ENCODE measurements around the gene NCBP3. TPM values are rescaled to one million over a fixed set of nuclear protein-coding genes. Genes with fewer than 3 reads are reported as not detected.
A peak's percentile ranks its signal among the peaks of the same experiment; 100 is the strongest.

NCBP3 gene
- total RNA-seq, 1 donor: 21.4 TPM

- Histone ChIP-seq H3K9me3 (ENCODE audit: low read depth, low read length) (no peaks in the 10 kb centered on the region), H3K27ac (ENCODE audit: low read depth, low read length) (no peak overlapping the region), H3K36me3 (ENCODE audit: insufficient read depth, low read length) (peaks cover 28% of the 10 kb centered on the region), H3K4me2 (ENCODE audit: insufficient read depth, low read length) (no peak overlapping the region), H2AFZ (ENCODE audit: low read length) (no peak overlapping the region), H3K4me3 (ENCODE audit: insufficient read depth, low read length) (no peak overlapping the region), H3K4me1 (ENCODE audit: insufficient read depth, low read length) (peaks cover 46% of the 10 kb centered on the region), H3K27me3 (ENCODE audit: insufficient read depth, low read length) (no peaks in the 10 kb centered on the region), H4K20me1 (ENCODE audit: insufficient read depth, low read length) (no peaks in the 10 kb centered on the region), H3K79me2 (ENCODE audit: insufficient read depth, low read length) (peaks cover 31% of the 10 kb centered on the region)
- no peak for TF ChIP-seq CTCF (IDR thresholded peaks at IDR 0.05; ENCODE audit: extremely low read depth, low read depth, low read length)
- no peak for DNase-seq (ENCODE audit: insufficient read length, low spot score, missing footprints)
Measured at GRCh38 chr17:3886776-3887175, 40.7 kb upstream of the NCBP3 start.

GRCh38 chr17:3885970-3886369 lies 39.9 kb upstream of the NCBP3 start:
- Histone ChIP-seq H3K4me2 (ENCODE audit: insufficient read depth, low read length) (no peak overlapping the region), H3K4me1 (ENCODE audit: insufficient read depth, low read length) (peaks cover 38% of the 10 kb centered on the region), H4K20me1 (ENCODE audit: insufficient read depth, low read length) (no peaks in the 10 kb centered on the region), H3K9me3 (ENCODE audit: low read depth, low read length) (no peaks in the 10 kb centered on the region), H3K27ac (ENCODE audit: low read depth, low read length) (peak overlapping the region; percentile 53), H3K36me3 (ENCODE audit: insufficient read depth, low read length) (peaks cover 28% of the 10 kb centered on the region), H3K27me3 (ENCODE audit: insufficient read depth, low read length) (no peaks in the 10 kb centered on the region), H3K79me2 (ENCODE audit: insufficient read depth, low read length) (peaks cover 31% of the 10 kb centered on the region), H2AFZ (ENCODE audit: low read length) (no peak overlapping the region), H3K4me3 (ENCODE audit: insufficient read depth, low read length) (no peak overlapping the region)
- DNase-seq (ENCODE audit: insufficient read length, low spot score, missing footprints): peak; percentile 97
- no peak for TF ChIP-seq CTCF (IDR thresholded peaks at IDR 0.05; ENCODE audit: extremely low read depth, low read depth, low read length)

GRCh38 chr17:3885271-3885670 lies 39.2 kb upstream of the NCBP3 start:
- Histone ChIP-seq H2AFZ (ENCODE audit: low read length) (no peak overlapping the region), H3K27me3 (ENCODE audit: insufficient read depth, low read length) (no peaks in the 10 kb centered on the region), H3K9me3 (ENCODE audit: low read depth, low read length) (no peaks in the 10 kb centered on the region), H4K20me1 (ENCODE audit: insufficient read depth, low read length) (no peaks in the 10 kb centered on the region), H3K27ac (ENCODE audit: low read depth, low read length) (no peak overlapping the region), H3K79me2 (ENCODE audit: insufficient read depth, low read length) (peaks cover 31% of the 10 kb centered on the region), H3K4me2 (ENCODE audit: insufficient read depth, low read length) (no peak overlapping the region), H3K36me3 (ENCODE audit: insufficient read depth, low read length) (peaks cover 28% of the 10 kb centered on the region), H3K4me1 (ENCODE audit: insufficient read depth, low read length) (peaks cover 31% of the 10 kb centered on the region), H3K4me3 (ENCODE audit: insufficient read depth, low read length) (no peak overlapping the region)
- TF ChIP-seq CTCF (IDR thresholded peaks at IDR 0.05; ENCODE audit: extremely low read depth, low read depth, low read length): no peak
- no peak for DNase-seq (ENCODE audit: insufficient read length, low spot score, missing footprints)

- Histone ChIP-seq H4K20me1 (ENCODE audit: insufficient read depth, low read length) (no peaks in the 10 kb centered on the region), H3K27me3 (ENCODE audit: insufficient read depth, low read length) (no peaks in the 10 kb centered on the region), H3K79me2 (ENCODE audit: insufficient read depth, low read length) (peaks cover 24% of the 10 kb centered on the region), H3K4me2 (ENCODE audit: insufficient read depth, low read length) (no peak overlapping the region), H3K4me3 (ENCODE audit: insufficient read depth, low read length) (no peak overlapping the region), H3K9me3 (ENCODE audit: low read depth, low read length) (no peaks in the 10 kb centered on the region), H2AFZ (ENCODE audit: low read length) (no peak overlapping the region), H3K4me1 (ENCODE audit: insufficient read depth, low read length) (peaks cover 26% of the 10 kb centered on the region), H3K27ac (ENCODE audit: low read depth, low read length) (no peak overlapping the region), H3K36me3 (ENCODE audit: insufficient read depth, low read length) (peaks cover 28% of the 10 kb centered on the region)
- DNase-seq (ENCODE audit: insufficient read length, low spot score, missing footprints): no peak
- no peak for TF ChIP-seq CTCF (IDR thresholded peaks at IDR 0.05; ENCODE audit: extremely low read depth, low read depth, low read length)
Measured at GRCh38 chr17:3884188-3884587, 38.1 kb upstream of the NCBP3 start.

All from osteoblast (primary cell).